RWPE2 (cell line): ENCODE measurements around the gene PCDHGA6.
A peak's percentile ranks its signal among the peaks of the same experiment; 100 is the strongest.

Experiments
- ATAC-seq: fragments of 200-7000 bp; cut with Tn5 transposase; 3 replicates; pipeline ENCODE4 v1.9.1; 2021; ENCODE audit warnings: low read depth
- DNase-seq: peaks from one replicate; pipeline ENCODE4 v3.0.0-alpha.2; 2020; ENCODE audit warnings: low spot score
- H3K27ac ChIP-seq: fragments of 450-650 bp; 2 replicates; pipeline ENCODE4 v1.5.1; 2017; ENCODE audit warnings: mild to moderate bottlenecking; ENCODE audit not compliant: poor library complexity, severe bottlenecking
- H3K27me3 ChIP-seq: fragments of 250-450 bp; sonication (Bioruptor Pico); 2 replicates; pipeline ENCODE4 v1.5.1; 2021; ENCODE audit warnings: mild to moderate bottlenecking, moderate library complexity; ENCODE audit not compliant: insufficient read depth, poor library complexity, severe bottlenecking
- H3K36me3 ChIP-seq: fragments of 250-450 bp; sonication (Bioruptor Pico); 2 replicates; pipeline ENCODE4 v1.5.1; 2020; ENCODE audit warnings: low read depth, mild to moderate bottlenecking, moderate library complexity
- H3K4me1 ChIP-seq: fragments of 250-450 bp; sonication (Bioruptor Pico); 2 replicates; pipeline ENCODE4 v1.5.1; 2021; ENCODE audit warnings: mild to moderate bottlenecking, moderate library complexity; ENCODE audit not compliant: insufficient read depth, poor library complexity, severe bottlenecking
- H3K4me3 ChIP-seq: fragments of 250-450 bp; sonication (Bioruptor Pico); 2 replicates; pipeline ENCODE4 v1.5.1; 2021; ENCODE audit warnings: mild to moderate bottlenecking, moderate library complexity; ENCODE audit not compliant: severe bottlenecking
- H3K9me3 ChIP-seq: fragments of 250-450 bp; sonication (Bioruptor Pico); 2 replicates; pipeline ENCODE4 v1.5.1; 2021; ENCODE audit warnings: mild to moderate bottlenecking, moderate library complexity; ENCODE audit not compliant: severe bottlenecking
- TF ChIP-seq, protein P1 (sequence below): fragments of 450-650 bp; IDR thresholded peaks from one replicate; pipeline ENCODE4 v1.5.1; 2017; ENCODE audit warnings: mild to moderate bottlenecking, moderate library complexity; ENCODE audit not compliant: poor library complexity, severe bottlenecking

The PCDHGA6 gene

DNA sequence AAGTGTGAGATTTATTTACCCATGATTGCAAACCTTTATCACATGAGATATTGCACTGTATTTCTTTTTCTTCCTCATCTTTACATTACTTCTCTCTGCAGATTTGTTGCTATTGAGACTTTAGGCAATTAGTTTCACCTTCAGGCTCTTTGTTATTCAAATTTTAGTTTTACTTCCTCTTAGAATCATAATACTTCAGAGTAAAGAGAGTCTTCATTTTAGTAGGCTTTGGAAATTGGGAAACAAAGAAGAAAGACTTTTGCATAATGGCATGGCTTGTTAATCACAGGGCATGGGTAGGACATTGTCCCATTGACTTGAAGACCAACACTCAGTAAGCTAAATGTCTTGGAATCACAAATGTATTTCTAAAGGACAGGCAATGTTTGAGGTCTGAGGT, 11.0 kb upstream of the PCDHGA6 start:
- no peak overlapping the region for H3K4me3 ChIP-seq
- no peaks in the 10 kb centered on the region for H3K36me3 ChIP-seq
- no peak for DNase-seq
- H3K27ac ChIP-seq = no peak overlapping the region
- peaks cover 18% of the 10 kb centered on the region for H3K9me3 ChIP-seq
- ATAC-seq = no peak
- peaks cover 3% of the 10 kb centered on the region for H3K4me1 ChIP-seq
- H3K27me3 ChIP-seq = peaks cover 97% of the 10 kb centered on the region
- TF ChIP-seq, protein P1, sequence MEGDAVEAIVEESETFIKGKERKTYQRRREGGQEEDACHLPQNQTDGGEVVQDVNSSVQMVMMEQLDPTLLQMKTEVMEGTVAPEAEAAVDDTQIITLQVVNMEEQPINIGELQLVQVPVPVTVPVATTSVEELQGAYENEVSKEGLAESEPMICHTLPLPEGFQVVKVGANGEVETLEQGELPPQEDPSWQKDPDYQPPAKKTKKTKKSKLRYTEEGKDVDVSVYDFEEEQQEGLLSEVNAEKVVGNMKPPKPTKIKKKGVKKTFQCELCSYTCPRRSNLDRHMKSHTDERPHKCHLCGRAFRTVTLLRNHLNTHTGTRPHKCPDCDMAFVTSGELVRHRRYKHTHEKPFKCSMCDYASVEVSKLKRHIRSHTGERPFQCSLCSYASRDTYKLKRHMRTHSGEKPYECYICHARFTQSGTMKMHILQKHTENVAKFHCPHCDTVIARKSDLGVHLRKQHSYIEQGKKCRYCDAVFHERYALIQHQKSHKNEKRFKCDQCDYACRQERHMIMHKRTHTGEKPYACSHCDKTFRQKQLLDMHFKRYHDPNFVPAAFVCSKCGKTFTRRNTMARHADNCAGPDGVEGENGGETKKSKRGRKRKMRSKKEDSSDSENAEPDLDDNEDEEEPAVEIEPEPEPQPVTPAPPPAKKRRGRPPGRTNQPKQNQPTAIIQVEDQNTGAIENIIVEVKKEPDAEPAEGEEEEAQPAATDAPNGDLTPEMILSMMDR = no peak

DNA sequence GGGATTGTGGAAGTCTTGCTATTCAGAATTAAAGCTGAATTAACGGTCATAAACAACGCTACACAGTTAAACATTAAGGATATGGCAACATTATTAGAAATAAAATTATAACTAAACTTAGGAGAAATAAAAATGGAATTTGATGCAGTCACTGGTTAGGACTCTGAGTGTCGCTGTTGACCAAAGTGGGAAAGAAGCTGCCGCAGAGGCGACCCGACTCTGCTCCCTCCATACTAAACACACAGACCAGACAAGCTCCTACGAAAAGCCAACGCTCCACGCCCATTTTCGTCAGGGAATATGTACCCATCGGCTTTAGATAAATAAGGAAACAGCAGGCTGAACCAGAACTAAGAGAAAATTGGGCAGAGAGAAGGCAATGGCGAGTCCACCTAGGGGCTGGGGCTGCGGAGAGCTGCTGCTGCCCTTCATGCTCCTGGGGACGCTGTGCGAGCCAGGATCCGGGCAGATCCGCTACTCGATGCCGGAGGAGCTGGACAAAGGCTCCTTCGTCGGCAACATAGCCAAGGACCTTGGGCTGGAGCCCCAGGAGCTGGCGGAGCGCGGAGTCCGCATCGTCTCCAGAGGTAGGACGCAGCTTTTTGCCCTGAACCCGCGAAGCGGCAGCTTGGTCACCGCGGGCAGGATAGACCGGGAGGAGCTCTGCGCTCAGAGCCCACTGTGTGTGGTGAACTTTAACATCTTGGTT, 9.6 kb upstream of the PCDHGA6 start, which contains the start of gene PCDHGA5:
Gene PCDHGA5, plus strand, starts transcription at position 211 of the 709 bp plus-strand sequence. Its CDS starts 169 bp downstream, at position 380.
- TF ChIP-seq, protein P1 = no peak
- Histone ChIP-seq H3K36me3 (no peaks in the 10 kb centered on the region), H3K4me3 (no peak within 1 kb of the TSS), H3K4me1 (peaks cover 3% of the 10 kb centered on the region), H3K27ac (no peak within 1 kb of the TSS), H3K9me3 (peaks cover 18% of the 10 kb centered on the region), H3K27me3 (peaks cover 97% of the 10 kb centered on the region)
- DNase-seq (no peak), ATAC-seq (no peak)

DNA sequence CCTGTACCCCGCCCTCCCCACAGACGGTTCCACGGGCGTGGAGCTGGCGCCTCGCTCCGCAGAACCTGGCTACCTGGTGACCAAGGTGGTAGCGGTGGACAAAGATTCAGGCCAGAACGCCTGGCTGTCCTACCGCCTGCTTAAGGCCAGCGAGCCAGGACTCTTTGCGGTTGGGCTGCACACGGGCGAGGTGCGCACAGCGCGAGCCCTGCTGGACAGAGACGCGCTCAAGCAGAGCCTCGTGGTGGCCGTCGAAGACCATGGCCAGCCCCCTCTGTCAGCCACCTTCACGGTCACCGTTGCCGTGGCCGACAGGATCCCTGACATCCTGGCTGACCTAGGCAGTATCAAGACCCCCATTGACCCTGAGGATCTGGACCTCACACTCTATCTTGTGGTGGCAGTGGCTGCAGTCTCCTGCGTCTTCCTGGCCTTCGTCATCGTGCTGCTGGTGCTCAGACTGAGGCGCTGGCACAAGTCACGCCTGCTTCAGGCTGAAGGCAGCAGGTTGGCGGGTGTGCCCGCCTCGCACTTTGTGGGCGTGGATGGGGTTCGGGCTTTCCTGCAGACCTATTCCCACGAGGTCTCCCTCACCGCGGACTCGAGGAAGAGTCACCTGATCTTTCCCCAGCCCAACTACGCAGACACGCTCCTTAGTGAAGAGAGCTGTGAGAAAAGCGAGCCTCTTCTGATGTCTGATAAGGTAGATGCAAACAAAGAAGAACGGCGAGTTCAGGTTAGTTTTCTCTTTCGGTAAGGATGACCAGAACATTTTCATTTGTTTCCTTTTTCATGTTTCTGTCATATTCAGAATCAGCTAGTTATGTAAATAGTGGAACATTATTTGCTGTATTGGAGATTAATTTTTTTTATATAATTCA, 7.4 kb upstream of the PCDHGA6 start:
- ATAC-seq = no peak
- no peaks in the 10 kb centered on the region for H3K4me1 ChIP-seq
- TF ChIP-seq, protein P1 = no peak
- no peak for DNase-seq
- no peaks in the 10 kb centered on the region for H3K36me3 ChIP-seq
- H3K27ac ChIP-seq = no peak overlapping the region
- H3K9me3 ChIP-seq = peaks cover 18% of the 10 kb centered on the region
- no peak overlapping the region for H3K4me3 ChIP-seq
- H3K27me3 ChIP-seq = peaks cover 97% of the 10 kb centered on the region

DNA sequence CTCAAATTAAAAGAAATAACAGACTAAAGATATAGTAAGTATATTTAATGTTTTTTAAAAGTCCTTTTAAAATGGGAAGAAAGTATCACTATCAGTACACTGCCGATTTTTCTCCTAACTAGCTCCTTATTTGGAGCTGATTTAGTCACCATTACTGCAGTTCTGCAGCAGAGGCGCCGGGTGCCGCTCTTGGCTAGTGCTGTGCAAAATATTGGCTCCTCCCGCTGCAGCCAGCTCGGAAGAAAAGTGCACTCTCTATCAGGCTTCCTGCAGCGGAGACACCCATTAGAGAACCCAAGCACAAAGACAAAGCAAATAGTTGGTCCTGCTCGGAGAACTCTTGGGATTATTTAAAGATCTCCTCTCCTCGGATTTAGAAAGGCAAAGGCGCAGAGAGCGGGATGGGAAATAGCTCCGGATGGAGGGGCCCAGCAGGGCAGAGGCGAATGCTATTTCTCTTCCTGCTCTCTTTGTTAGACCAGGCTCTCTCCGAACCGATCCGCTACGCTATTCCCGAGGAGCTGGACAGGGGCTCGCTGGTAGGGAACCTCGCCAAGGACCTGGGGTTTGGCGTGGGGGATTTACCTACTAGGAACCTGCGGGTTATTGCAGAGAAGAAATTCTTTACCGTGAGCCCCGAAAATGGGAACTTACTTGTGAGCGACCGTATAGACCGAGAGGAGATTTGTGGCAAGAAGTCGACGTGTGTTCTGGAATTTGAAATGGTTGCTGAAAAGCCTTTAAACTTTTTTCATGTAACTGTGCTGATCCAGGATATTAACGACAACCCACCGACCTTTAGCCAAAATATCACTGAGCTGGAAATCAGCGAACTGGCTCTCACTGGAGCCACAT, 3.5 kb upstream of the PCDHGA6 start, which contains the start of gene PCDHGB3:
Gene PCDHGB3, plus strand, starts transcription at position 249 of the 855 bp plus-strand sequence. Its CDS starts 153 bp downstream, at position 402.
- no peak within 1 kb of the TSS for H3K27ac ChIP-seq
- ATAC-seq = peak; percentile 75
- H3K4me3 ChIP-seq = no peak within 1 kb of the TSS
- H3K36me3 ChIP-seq = no peaks in the 10 kb centered on the region
- no peaks in the 10 kb centered on the region for H3K4me1 ChIP-seq
- peaks cover 82% of the 10 kb centered on the region for H3K27me3 ChIP-seq
- no peak for DNase-seq
- TF ChIP-seq, protein P1 = peak; percentile 57
- H3K9me3 ChIP-seq = peaks cover 2% of the 10 kb centered on the region
